GM13977 (cell line): ENCODE data around the gene IGSF21.

Experiments used
- DNase-seq: peaks from one replicate; pipeline ENCODE4 v3.0.0; 2012; ENCODE audit warnings: low spot score
- CTCF ChIP-seq: IDR thresholded peaks from 2 replicates; pipeline ENCODE4 v1.5.1; 2012; ENCODE audit warnings: mild to moderate bottlenecking, control low read depth; ENCODE audit not compliant: insufficient read depth; ENCODE audit errors: extremely low read depth, missing control alignments
- in situ Hi-C: fragments of 300-500 bp; cut with MboI; formaldehyde crosslinking; loops from one replicate; pipeline ENCODE4 v1.12.0; 2022; ENCODE audit warnings: low sequenced_read_pairs, low pct_unique_long_range_greater_than_20kb, mixed read lengths, inconsistent platforms; ENCODE audit not compliant: unreplicated experiment

The IGSF21 gene

GRCh38 chr1:18385239-18385790 is 277.7 kb downstream of the IGSF21 start:
- no peak for TF ChIP-seq CTCF
- no peak for DNase-seq
- in situ Hi-C loops: no loop called here

GRCh38 chr1:18386591-18386990 is 279.0 kb downstream of the IGSF21 start:
- no peak for TF ChIP-seq CTCF

GRCh38 chr1:18387307-18387706 is 279.7 kb downstream of the IGSF21 start:
- DNase-seq: no peak
- TF ChIP-seq CTCF: no peak
- in situ Hi-C loops: no loop called here

More at GRCh38 chr1:18386591-18386990, 279.0 kb downstream of the IGSF21 start:
- DNase-seq: no peak
- in situ Hi-C loops: no loop called here

- no peak for DNase-seq
- TF ChIP-seq CTCF: no peak
- in situ Hi-C loops: no loop called here
These were observed 283.4 kb downstream of the IGSF21 start for GRCh38 chr1:18390953-18391352.

GRCh38 chr1:18394563-18395156 is 287.1 kb downstream of the IGSF21 start:
- in situ Hi-C loops: no loop called here
- no peak for DNase-seq
- TF ChIP-seq CTCF: no peak

GRCh38 chr1:18396247-18396980 is 288.8 kb downstream of the IGSF21 start:
- DNase-seq: no peak
- TF ChIP-seq CTCF: no peak
- in situ Hi-C loops: no loop called here
